ENCODE data around the gene AMBRA1.
"Not testable (repeated sequence)": the region's sequence is repeated elsewhere in the genome, so short reads cannot be mapped to it uniquely, and the experiment has no call there.

AMBRA1 gene

DNA sequence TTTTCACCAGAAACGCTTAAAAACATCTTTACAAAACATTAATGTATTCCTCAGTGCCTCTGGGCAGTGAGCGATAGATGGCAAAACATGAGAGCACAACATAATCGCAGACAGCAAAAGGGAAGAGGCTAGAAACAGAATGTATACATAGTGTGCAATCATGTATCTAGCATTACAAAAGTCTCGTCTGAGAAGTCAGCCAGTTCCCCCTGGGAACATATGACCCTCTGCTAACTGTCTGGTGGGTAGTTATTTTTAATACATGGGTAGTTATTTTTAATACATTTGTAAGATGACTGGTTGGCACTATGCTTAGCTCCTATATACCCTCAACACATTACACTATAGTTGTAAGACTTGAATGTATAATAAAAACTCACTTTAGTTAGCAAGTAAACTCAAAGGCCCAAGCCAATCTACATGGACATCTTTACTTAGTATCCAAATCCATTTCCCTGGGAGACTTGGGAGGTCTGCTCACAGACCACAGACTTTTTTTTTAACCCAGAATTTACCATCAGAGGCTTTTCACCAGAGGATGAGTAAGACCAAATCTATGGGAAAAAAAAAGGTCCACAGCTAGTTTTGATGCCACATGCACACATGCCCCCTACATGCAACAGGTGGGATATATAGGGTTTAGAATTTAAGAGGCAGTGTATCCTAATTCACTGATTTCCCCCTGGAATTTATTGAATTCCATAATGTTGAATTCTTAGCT is 71.7 kb downstream of the AMBRA1 start:
- no peak overlapping the region for H3K4me3 ChIP-seq (ENCODE audit: low read depth, low read length)
- TF ChIP-seq, protein P1, sequence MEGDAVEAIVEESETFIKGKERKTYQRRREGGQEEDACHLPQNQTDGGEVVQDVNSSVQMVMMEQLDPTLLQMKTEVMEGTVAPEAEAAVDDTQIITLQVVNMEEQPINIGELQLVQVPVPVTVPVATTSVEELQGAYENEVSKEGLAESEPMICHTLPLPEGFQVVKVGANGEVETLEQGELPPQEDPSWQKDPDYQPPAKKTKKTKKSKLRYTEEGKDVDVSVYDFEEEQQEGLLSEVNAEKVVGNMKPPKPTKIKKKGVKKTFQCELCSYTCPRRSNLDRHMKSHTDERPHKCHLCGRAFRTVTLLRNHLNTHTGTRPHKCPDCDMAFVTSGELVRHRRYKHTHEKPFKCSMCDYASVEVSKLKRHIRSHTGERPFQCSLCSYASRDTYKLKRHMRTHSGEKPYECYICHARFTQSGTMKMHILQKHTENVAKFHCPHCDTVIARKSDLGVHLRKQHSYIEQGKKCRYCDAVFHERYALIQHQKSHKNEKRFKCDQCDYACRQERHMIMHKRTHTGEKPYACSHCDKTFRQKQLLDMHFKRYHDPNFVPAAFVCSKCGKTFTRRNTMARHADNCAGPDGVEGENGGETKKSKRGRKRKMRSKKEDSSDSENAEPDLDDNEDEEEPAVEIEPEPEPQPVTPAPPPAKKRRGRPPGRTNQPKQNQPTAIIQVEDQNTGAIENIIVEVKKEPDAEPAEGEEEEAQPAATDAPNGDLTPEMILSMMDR (IDR thresholded peaks at IDR 0.05; ENCODE audit: insufficient read depth, low read depth, low read length, missing control alignments) = peak; percentile 16
- DNase-seq (ENCODE audit: low read depth) = no peak

DNA sequence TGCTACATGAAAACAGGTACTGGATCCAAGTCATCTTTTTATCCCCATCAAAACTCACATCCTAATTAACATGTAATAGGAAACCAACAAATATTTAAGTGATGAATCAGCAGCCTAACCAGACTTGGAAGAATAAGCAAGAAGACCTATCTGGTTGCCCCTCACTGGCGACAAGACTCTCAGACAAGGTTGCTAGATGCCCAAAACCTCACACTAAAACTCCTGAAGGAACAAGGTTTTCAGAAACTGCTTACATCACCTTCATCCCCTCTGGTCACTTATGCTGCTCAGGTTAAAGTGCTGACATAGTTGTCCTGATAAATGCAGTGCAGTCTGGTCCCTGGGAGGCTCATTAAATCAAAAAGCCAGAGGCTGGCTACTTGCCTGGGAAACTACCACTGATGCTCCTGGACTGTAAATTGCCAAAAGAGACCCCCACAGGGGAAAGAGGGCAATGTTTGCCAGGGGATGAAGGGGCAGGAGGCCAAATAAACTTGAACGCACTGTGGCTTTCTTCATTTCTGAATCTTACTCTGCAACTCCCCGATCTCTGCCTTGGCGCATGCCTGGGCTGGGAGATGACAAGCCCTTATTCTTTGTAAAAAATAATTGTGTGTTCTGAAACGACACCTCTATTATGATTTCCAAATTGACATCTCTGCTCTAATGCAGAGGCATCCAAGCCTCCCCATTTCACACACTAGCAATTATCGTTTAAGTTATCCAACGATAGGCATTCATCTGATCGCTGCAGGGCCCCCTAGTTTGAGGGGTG is 72.7 kb downstream of the AMBRA1 start:
- TF ChIP-seq, protein P1 (IDR thresholded peaks at IDR 0.05; ENCODE audit: insufficient read depth, low read depth, low read length, missing control alignments) = no peak
- H3K4me3 ChIP-seq (ENCODE audit: low read depth, low read length) = no peak overlapping the region
- DNase-seq (ENCODE audit: low read depth) = no peak

DNA sequence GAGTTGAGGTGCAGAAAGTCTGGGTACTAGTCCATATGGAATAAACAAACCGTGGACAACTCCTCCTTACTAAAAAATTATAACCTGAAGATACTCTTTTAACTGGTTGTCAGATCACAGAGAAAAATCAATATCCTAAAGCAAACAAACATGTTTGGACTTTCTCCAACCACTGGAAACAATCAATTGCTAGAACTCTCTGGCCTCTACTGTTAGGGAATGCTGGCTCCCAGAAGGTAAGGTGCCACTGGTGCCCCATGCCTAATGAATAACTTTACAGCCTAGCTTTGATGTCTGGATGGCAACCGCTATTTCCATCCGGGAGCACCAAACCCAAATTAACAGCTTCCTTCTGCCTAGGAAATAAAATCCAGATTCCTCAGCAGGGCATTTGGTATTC is 74.5 kb downstream of the AMBRA1 start:
- DNase-seq (ENCODE audit: low read depth) = no peak
- TF ChIP-seq, protein P1 (IDR thresholded peaks at IDR 0.05; ENCODE audit: insufficient read depth, low read depth, low read length, missing control alignments) = no peak

DNA sequence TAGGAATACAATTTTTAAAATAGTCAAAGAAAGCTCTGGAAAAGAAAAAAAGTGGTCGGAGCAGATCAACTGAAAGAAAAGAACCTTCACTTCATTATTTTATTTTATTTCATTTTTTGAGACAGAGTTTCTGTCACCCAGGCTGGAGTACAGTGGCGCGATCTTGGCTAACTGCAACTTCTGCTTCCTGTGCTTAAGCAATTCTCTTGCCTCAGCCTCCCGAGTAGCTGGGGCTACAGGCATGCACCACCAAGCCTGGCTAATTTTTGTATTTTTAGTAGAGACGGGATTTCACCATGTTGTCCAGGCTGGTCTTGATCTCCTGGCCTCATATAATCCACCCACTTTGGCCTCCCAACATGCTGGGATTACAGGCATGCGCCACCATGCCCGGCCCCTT is 74.9 kb downstream of the AMBRA1 start:
- DNase-seq (ENCODE audit: low read depth); H3K4me3 ChIP-seq (ENCODE audit: low read depth, low read length): not testable (repeated sequence)

More for the DNA sequence above, 74.5 kb downstream of the AMBRA1 start:
- no peak overlapping the region for H3K4me3 ChIP-seq (ENCODE audit: low read depth, low read length)

DNA sequence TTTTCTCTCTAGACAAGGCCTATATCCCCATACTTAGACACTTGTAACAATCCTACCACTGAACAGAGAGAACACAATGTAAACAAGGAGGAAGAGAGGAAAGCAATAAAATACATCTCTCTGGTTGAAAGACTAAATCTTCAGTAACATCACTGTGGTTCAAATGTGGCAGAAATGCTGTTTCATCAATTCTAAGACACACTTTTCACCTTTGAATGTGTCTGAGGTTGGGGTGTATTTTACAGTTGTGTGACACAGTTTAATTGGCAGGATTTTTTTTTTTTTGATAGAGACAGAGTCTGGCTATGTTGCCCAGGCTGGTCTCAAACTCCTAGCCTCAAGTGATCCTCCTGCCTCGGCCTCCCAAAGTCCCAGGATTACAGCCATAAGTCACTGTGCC is 79.5 kb downstream of the AMBRA1 start:
- H3K4me3 ChIP-seq (ENCODE audit: low read depth, low read length) = no peak overlapping the region
- DNase-seq (ENCODE audit: low read depth) = no peak
- TF ChIP-seq, protein P1 (IDR thresholded peaks at IDR 0.05; ENCODE audit: insufficient read depth, low read depth, low read length, missing control alignments) = no peak

DNA sequence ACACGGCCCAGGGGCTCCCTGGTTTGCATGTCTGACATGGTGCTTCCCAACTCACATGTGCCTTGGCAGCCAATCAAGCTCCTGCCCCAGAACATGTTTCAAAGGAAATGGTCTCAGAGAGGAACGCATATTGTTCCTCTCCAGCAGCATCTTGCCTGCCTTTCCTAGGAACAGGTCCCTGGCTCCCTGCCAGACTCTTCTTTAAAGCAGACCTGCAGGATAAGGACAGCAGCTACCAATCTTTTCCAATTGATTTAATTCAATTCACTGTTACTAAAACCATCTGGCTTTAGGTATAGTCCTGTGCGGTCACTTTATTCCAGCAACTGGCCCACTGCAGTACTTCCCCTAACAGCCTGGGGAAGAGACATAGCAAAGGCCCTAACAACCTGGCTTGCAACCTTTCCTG is 79.9 kb downstream of the AMBRA1 start:
- TF ChIP-seq, protein P1 (IDR thresholded peaks at IDR 0.05; ENCODE audit: insufficient read depth, low read depth, low read length, missing control alignments) = no peak
- H3K4me3 ChIP-seq (ENCODE audit: low read depth, low read length) = no peak overlapping the region
- no peak for DNase-seq (ENCODE audit: low read depth)

DNA sequence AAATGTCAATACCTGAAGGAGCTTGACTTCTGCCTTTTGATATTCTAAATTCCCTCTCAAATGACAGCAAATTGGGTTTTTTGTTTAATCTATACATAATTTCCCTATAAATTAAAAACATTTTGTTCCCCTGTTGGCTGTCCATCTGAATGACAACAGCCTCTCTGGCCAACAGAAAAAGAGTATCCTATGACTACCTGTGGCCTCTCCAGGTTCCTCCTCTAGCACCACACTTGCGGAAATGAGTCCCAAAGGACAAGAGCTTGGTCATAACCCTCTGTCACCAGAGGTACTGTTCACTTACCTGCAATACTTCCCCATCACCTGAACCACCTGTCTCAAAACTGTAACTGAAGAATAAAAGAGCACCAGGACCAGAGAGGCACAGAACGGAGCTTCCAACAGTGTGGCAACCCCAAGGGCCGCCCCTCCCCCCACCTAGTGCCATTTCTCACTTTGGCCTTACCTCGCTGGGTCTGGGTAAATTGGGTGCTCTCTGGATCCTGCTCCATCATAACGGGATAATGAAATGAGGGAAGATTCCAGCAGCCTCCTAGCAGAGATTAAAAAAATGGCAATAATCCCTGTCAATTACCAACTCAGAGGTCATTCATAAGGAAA is 81.5 kb downstream of the AMBRA1 start:
- no peak for DNase-seq (ENCODE audit: low read depth)
- TF ChIP-seq, protein P1 (IDR thresholded peaks at IDR 0.05; ENCODE audit: insufficient read depth, low read depth, low read length, missing control alignments) = no peak
- H3K4me3 ChIP-seq (ENCODE audit: low read depth, low read length) = no peak overlapping the region

Data from GM12865 (cell line).